ENCODE data around the gene FARS2.

FARS2 gene

DNA sequence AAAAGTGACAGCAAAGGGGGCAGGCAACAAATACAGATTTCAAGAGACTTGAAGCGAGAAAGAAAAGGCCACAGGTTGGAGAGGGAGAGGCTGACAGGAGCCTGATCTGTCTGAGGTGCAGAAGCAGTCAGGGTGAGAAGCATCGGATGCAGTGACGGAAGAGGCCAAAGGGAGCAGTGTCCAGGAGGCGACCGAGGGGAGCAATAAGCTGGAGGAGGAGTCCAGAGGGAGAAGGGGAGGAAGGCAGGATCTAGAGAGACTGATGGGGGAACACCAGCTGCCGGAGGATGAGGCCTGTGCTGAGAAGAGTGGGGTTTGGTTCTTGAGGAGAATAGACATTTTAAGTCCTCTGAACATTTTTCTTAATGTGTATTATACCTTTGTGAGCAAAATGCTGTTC, 23.8 kb downstream of the FARS2 start:
- Histone ChIP-seq H3K4me3 (ENCODE audit: control insufficient read depth in 1 of 7, extremely low read depth in 1 of 7, insufficient read depth in 4 of 7, low read depth in 2 of 7, low read length in 6 of 7) (no peak overlapping the region), H3K9me3 (ENCODE audit: control extremely low read depth in 1 of 5, control insufficient read depth in 4 of 5, insufficient read depth in 2 of 5, low read depth in 1 of 5, low read length in 4 of 5) (no peaks in the 10 kb centered on the region), H3K4me1 (ENCODE audit: control extremely low read depth in 1 of 4, control insufficient read depth in 4 of 4, insufficient read depth in 4 of 4, low read length in 3 of 4) (peaks cover 0 to 10% (median 6%) of the 10 kb centered on the region in 4 experiments), H3K27me3 (replicated peaks in 2 of 5; ENCODE audit: control insufficient read depth in 4 of 5, insufficient read depth in 5 of 5, low read length in 4 of 5) (no peaks in the 10 kb centered on the region), H3K27ac (ENCODE audit: insufficient read depth in 1 of 2, low read depth in 1 of 2, low read length in 2 of 2, poor library complexity in 1 of 2, severe bottlenecking in 2 of 2) (no peak overlapping the region), H3K36me3 (ENCODE audit: control insufficient read depth in 4 of 4, insufficient read depth in 4 of 4, low read length in 3 of 4) (no peaks in the 10 kb centered on the region)
- 94% methylated on average over 6 of the region's 6 CpGs for WGBS (ENCODE audit: insufficient coverage)
- no peak for DNase-seq
- CTCF ChIA-PET: interaction anchor here (1.2 kb wide), 1 partner anchor 50 kb away, joined by 3 read pairs; no protein-coding TSS in a partner anchor
- POLR2A ChIA-PET: no interaction called here

- no peak for DNase-seq
- Histone ChIP-seq H3K9me3 (ENCODE audit: control extremely low read depth in 1 of 5, control insufficient read depth in 4 of 5, insufficient read depth in 2 of 5, low read depth in 1 of 5, low read length in 4 of 5) (no peaks in the 10 kb centered on the region), H3K27ac (ENCODE audit: insufficient read depth in 1 of 2, low read depth in 1 of 2, low read length in 2 of 2, poor library complexity in 1 of 2, severe bottlenecking in 2 of 2) (no peak overlapping the region), H3K27me3 (replicated peaks in 2 of 5; ENCODE audit: control insufficient read depth in 4 of 5, insufficient read depth in 5 of 5, low read length in 4 of 5) (no peaks in the 10 kb centered on the region), H3K4me3 (ENCODE audit: control insufficient read depth in 1 of 7, extremely low read depth in 1 of 7, insufficient read depth in 4 of 7, low read depth in 2 of 7, low read length in 6 of 7) (no peak overlapping the region), H3K36me3 (ENCODE audit: control insufficient read depth in 4 of 4, insufficient read depth in 4 of 4, low read length in 3 of 4) (no peaks in the 10 kb centered on the region), H3K4me1 (ENCODE audit: control extremely low read depth in 1 of 4, control insufficient read depth in 4 of 4, insufficient read depth in 4 of 4, low read length in 3 of 4) (peaks cover 0 to 5% (median 2%) of the 10 kb centered on the region in 4 experiments)
- CTCF ChIA-PET: interaction anchor here (0.6 to 1.2 kb wide), 3 partner anchors 45 to 136 kb away, joined by 3 read pairs; no protein-coding TSS in a partner anchor
- WGBS (ENCODE audit: insufficient coverage): 98% methylated on average over 4 of the region's 5 CpGs
- POLR2A ChIA-PET: no interaction called here
Measured at GRCh38 chr6:5285526-5285925, 24.2 kb downstream of the FARS2 start.

- no peaks in the 10 kb centered on the region for H3K36me3 ChIP-seq (ENCODE audit: control insufficient read depth in 4 of 4, insufficient read depth in 4 of 4, low read length in 3 of 4)
- H3K27ac ChIP-seq (ENCODE audit: insufficient read depth in 1 of 2, low read depth in 1 of 2, low read length in 2 of 2, poor library complexity in 1 of 2, severe bottlenecking in 2 of 2): no peak overlapping the region
- WGBS (ENCODE audit: insufficient coverage): 90% methylated on average over 7 of the region's 7 CpGs
- H3K4me1 ChIP-seq (ENCODE audit: control extremely low read depth in 1 of 4, control insufficient read depth in 4 of 4, insufficient read depth in 4 of 4, low read length in 3 of 4): peaks cover 0 to 3% (median 0%) of the 10 kb centered on the region in 4 experiments
- no peak overlapping the region for H3K4me3 ChIP-seq (ENCODE audit: control insufficient read depth in 1 of 7, extremely low read depth in 1 of 7, insufficient read depth in 4 of 7, low read depth in 2 of 7, low read length in 6 of 7)
- ChIA-PET CTCF (interaction anchor here (1.1 kb wide), 1 partner anchor 11 kb away, joined by 3 read pairs; no protein-coding TSS in a partner anchor), POLR2A (no interaction called here)
- H3K27me3 ChIP-seq (replicated peaks in 2 of 5; ENCODE audit: control insufficient read depth in 4 of 5, insufficient read depth in 5 of 5, low read length in 4 of 5): no peaks in the 10 kb centered on the region
- H3K9me3 ChIP-seq (ENCODE audit: control extremely low read depth in 1 of 5, control insufficient read depth in 4 of 5, insufficient read depth in 2 of 5, low read depth in 1 of 5, low read length in 4 of 5): no peaks in the 10 kb centered on the region
- no peak for DNase-seq
Measured at GRCh38 chr6:5286780-5287179, 25.5 kb downstream of the FARS2 start.

DNA sequence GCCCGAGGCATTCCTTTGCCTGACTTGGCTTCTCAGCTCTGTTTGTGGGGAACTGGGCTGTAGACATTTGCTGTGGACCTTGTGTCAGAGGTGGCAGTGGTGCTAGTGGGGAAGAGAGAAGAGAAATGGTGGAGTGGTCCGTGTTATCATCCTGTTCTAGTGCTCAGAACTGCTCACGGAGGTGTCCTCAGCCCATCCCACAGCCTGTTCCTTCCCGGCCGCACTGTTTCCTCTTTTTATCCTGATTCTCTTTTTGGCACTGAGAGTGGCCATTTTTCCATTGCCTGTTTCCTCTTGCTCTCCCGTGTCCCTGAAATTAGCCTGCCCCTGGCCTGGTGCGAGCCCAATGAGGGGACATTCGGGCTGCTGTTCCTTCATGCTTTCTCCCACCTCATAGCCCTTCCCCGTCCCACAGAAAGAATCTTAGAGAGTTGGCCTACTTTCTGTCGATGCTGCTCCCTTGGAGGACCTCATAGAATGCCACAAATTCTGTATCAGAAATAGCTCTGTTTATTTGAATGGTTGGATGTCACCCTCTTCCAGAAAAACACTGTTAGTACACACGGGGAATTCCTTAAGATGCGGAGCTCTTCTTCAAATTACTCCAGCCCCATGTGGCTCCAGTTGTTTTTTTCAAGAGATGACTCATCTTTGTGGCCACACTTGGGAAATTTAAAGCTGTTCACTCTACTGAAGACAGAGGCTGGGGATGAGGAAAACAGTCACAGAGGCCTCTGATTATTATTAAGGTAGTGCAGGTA, 26.1 kb downstream of the FARS2 start:
- H3K36me3 ChIP-seq (ENCODE audit: control insufficient read depth in 4 of 4, insufficient read depth in 4 of 4, low read length in 3 of 4): no peaks in the 10 kb centered on the region
- H3K4me1 ChIP-seq (ENCODE audit: control extremely low read depth in 1 of 4, control insufficient read depth in 4 of 4, insufficient read depth in 4 of 4, low read length in 3 of 4): peaks cover 0 to 3% (median 0%) of the 10 kb centered on the region in 4 experiments
- H3K9me3 ChIP-seq (ENCODE audit: control extremely low read depth in 1 of 5, control insufficient read depth in 4 of 5, insufficient read depth in 2 of 5, low read depth in 1 of 5, low read length in 4 of 5): no peaks in the 10 kb centered on the region
- H3K27me3 ChIP-seq (replicated peaks in 2 of 5; ENCODE audit: control insufficient read depth in 4 of 5, insufficient read depth in 5 of 5, low read length in 4 of 5): no peaks in the 10 kb centered on the region
- 94% methylated on average over 9 of the region's 12 CpGs for WGBS (ENCODE audit: insufficient coverage)
- ChIA-PET CTCF (interaction anchor here (1.1 to 1.7 kb wide), 2 partner anchors 11 to 16 kb away, joined by 3 to 7 read pairs; no protein-coding TSS in a partner anchor), POLR2A (no interaction called here)
- no peak overlapping the region for H3K4me3 ChIP-seq (ENCODE audit: control insufficient read depth in 1 of 7, extremely low read depth in 1 of 7, insufficient read depth in 4 of 7, low read depth in 2 of 7, low read length in 6 of 7)
- no peak for DNase-seq
- no peak overlapping the region for H3K27ac ChIP-seq (ENCODE audit: insufficient read depth in 1 of 2, low read depth in 1 of 2, low read length in 2 of 2, poor library complexity in 1 of 2, severe bottlenecking in 2 of 2)

DNA sequence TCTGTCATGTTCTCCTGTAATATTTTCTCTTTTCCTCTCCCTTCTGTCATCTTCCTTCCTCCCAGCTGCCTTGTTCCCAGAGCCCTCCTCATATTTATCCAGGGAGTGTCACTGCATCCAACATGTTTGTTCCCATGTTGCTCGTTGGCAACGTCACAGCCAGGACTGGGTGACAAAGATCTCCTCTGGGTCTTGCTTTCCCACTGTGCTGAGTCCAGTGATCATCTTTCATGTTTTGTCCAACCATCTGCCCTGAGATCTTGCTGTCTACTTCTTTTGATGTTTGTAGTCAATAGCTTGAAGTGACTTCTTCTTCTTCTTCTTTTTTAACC, 26.6 kb downstream of the FARS2 start:
- 95% methylated on average over 2 of the region's 2 CpGs for WGBS (ENCODE audit: insufficient coverage)
- ChIA-PET CTCF (interaction anchor here (1.2 to 1.7 kb wide), 2 partner anchors 10 to 15 kb away, joined by 3 to 7 read pairs; no protein-coding TSS in a partner anchor), POLR2A (no interaction called here)
- Histone ChIP-seq H3K4me3 (ENCODE audit: control insufficient read depth in 1 of 7, extremely low read depth in 1 of 7, insufficient read depth in 4 of 7, low read depth in 2 of 7, low read length in 6 of 7) (no peak overlapping the region), H3K36me3 (ENCODE audit: control insufficient read depth in 4 of 4, insufficient read depth in 4 of 4, low read length in 3 of 4) (no peaks in the 10 kb centered on the region), H3K27ac (ENCODE audit: insufficient read depth in 1 of 2, low read depth in 1 of 2, low read length in 2 of 2, poor library complexity in 1 of 2, severe bottlenecking in 2 of 2) (no peak overlapping the region), H3K27me3 (replicated peaks in 2 of 5; ENCODE audit: control insufficient read depth in 4 of 5, insufficient read depth in 5 of 5, low read length in 4 of 5) (no peaks in the 10 kb centered on the region), H3K4me1 (ENCODE audit: control extremely low read depth in 1 of 4, control insufficient read depth in 4 of 4, insufficient read depth in 4 of 4, low read length in 3 of 4) (peaks cover 0 to 4% (median 0%) of the 10 kb centered on the region in 4 experiments), H3K9me3 (ENCODE audit: control extremely low read depth in 1 of 5, control insufficient read depth in 4 of 5, insufficient read depth in 2 of 5, low read depth in 1 of 5, low read length in 4 of 5) (no peaks in the 10 kb centered on the region)
- DNase-seq: no peak

DNA sequence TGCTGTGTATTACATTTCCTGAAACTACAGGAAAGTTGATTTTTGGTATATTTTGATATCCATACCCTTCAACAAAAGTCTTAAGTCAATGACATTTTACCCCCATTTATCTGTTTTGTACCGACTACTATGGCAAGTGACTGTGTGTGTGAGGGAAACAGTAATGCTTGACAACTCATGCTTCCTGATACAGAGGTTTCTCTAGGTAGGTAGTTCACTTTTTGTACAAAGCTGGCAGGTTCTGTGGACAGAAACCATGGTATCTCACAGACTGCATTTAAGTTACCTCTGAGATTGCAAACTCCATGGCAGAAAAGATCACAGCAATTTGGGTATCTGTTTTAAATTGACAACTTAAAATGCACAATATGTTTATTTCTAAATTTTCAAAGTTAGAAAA, 28.8 kb downstream of the FARS2 start:
- H3K4me3 ChIP-seq (ENCODE audit: control insufficient read depth in 1 of 7, extremely low read depth in 1 of 7, insufficient read depth in 4 of 7, low read depth in 2 of 7, low read length in 6 of 7): no peak overlapping the region
- no CpG with 5 or more reads among the region's 1 CpG for WGBS (ENCODE audit: insufficient coverage)
- H3K9me3 ChIP-seq (ENCODE audit: control extremely low read depth in 1 of 5, control insufficient read depth in 4 of 5, insufficient read depth in 2 of 5, low read depth in 1 of 5, low read length in 4 of 5): no peaks in the 10 kb centered on the region
- ChIA-PET CTCF (interaction anchor here (1.2 to 1.3 kb wide), 2 partner anchors 12 to 13 kb away, joined by 3 to 4 read pairs; no protein-coding TSS in a partner anchor), POLR2A (no interaction called here)
- DNase-seq: no peak
- H3K36me3 ChIP-seq (ENCODE audit: control insufficient read depth in 4 of 4, insufficient read depth in 4 of 4, low read length in 3 of 4): no peaks in the 10 kb centered on the region
- peaks cover 0 to 17% (median 10%) of the 10 kb centered on the region in 4 experiments for H3K4me1 ChIP-seq (ENCODE audit: control extremely low read depth in 1 of 4, control insufficient read depth in 4 of 4, insufficient read depth in 4 of 4, low read length in 3 of 4)
- H3K27me3 ChIP-seq (replicated peaks in 2 of 5; ENCODE audit: control insufficient read depth in 4 of 5, insufficient read depth in 5 of 5, low read length in 4 of 5): no peaks in the 10 kb centered on the region
- H3K27ac ChIP-seq (ENCODE audit: insufficient read depth in 1 of 2, low read depth in 1 of 2, low read length in 2 of 2, poor library complexity in 1 of 2, severe bottlenecking in 2 of 2): no peak overlapping the region

GRCh38 chr6:5290500-5290899, 29.2 kb downstream of the FARS2 start:
- Histone ChIP-seq H3K27me3 (replicated peaks in 2 of 5; ENCODE audit: control insufficient read depth in 4 of 5, insufficient read depth in 5 of 5, low read length in 4 of 5) (no peaks in the 10 kb centered on the region), H3K9me3 (ENCODE audit: control extremely low read depth in 1 of 5, control insufficient read depth in 4 of 5, insufficient read depth in 2 of 5, low read depth in 1 of 5, low read length in 4 of 5) (no peaks in the 10 kb centered on the region), H3K4me1 (ENCODE audit: control extremely low read depth in 1 of 4, control insufficient read depth in 4 of 4, insufficient read depth in 4 of 4, low read length in 3 of 4) (peaks cover 0 to 17% (median 10%) of the 10 kb centered on the region in 4 experiments), H3K36me3 (ENCODE audit: control insufficient read depth in 4 of 4, insufficient read depth in 4 of 4, low read length in 3 of 4) (no peaks in the 10 kb centered on the region), H3K27ac (ENCODE audit: insufficient read depth in 1 of 2, low read depth in 1 of 2, low read length in 2 of 2, poor library complexity in 1 of 2, severe bottlenecking in 2 of 2) (no peak overlapping the region), H3K4me3 (ENCODE audit: control insufficient read depth in 1 of 7, extremely low read depth in 1 of 7, insufficient read depth in 4 of 7, low read depth in 2 of 7, low read length in 6 of 7) (no peak overlapping the region)
- ChIA-PET CTCF (interaction anchor here (1.2 to 1.3 kb wide), 2 partner anchors 12 to 13 kb away, joined by 3 to 4 read pairs; no protein-coding TSS in a partner anchor), POLR2A (no interaction called here)
- DNase-seq: no peak
